GM11168 (cell line): ENCODE measurements around the gene GSTM3.

ENCODE experiments used
- in situ Hi-C: fragments of 300-500 bp; cut with MboI; formaldehyde crosslinking; loops from one replicate; pipeline ENCODE4 v1.12.0; 2022; ENCODE audit warnings: low sequenced_read_pairs; ENCODE audit not compliant: unreplicated experiment

GSTM3 gene

DNA sequence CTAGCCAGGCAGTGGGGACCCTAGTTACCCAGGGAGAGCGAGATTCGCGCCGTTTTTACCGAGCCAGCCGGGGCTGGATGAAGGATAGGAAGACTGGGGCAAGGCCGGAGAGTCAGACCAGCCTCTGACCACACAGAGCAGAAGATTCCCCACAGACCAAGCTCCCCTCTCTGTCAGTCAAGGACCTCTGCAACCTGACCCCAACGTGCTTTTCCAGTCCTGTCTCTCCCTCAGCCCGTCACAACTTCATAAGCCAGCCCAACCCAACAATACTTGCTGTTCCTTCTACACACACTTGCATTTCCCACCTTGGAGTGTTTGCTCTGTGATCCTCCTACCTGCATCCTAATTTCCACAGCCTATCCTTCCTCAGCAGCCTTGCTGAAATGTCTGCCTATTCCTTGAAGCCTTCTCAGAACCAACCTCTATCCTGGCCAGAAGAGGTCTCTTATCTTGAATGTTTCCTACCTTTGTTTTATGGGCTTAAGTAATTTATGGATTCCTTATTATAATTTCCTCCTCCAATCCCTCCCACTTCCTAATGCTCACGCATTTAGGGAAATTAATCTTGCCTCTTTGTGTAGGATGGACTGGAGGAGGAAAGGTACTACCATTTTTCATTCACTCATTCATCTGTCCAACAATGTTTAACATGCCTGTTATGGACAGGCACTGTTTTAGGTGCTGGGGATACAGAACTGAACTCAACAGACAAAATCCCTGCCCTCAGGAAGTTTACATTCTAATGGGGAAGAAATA is at the start of gene GSTM3:
Gene GSTM3, minus strand, starts transcription at position 424 of the 759 bp plus-strand sequence. CDS start 751 bp downstream, outside the sequence.
- in situ Hi-C loops, result no loop called here

DNA sequence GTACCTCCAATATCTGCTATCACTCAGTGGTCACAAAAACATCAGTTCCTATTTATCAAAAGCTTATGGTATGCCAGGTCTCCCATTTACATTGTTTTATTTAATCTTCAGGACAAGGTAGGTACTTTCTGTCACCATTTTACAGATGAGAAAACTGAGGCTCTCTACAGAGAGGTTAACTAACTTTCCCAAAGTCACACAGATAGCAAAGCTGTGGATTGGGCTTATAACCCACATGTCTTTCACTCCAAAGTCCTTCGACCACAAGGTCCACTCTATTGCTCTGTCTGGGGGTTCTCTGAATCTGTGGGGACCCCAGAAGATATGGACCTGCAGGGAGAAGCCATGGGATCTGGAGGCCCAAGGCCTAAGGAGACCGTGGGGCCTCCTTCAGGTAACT is 49.5 kb upstream of the GSTM3 start:
- in situ Hi-C loops, result no loop called here

DNA sequence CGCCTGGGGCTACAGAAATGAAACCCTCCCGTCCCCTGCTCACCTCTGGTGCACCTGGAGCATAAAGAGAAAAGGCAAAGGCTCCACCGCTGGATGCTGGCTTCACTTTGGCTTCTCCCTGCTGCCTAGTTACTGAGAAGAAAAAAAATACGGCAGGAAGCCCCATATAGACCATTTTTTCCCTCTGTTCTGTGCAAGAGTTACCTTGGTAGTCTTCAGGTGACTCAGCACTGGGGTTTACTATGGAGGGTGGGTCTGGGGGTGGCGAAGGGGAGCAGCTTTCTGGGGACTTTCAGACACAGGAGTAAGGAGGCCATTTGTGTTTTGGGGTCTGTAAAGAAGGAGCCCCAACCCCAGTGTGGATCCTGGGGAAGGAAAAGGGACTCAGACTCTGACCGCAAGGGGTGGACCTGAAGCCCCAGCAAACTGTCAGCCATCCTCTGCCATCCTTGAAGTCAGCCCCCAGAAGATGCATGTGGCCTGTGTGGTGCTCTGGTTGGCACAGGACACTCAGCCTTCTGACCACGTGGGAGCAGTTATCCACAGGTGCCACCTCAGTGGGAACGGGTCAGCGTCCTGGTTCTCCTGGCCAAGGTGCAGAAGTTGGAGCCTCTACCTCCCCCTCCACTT is 48.8 kb upstream of the GSTM3 start:
- in situ Hi-C loops, result no loop called here

DNA sequence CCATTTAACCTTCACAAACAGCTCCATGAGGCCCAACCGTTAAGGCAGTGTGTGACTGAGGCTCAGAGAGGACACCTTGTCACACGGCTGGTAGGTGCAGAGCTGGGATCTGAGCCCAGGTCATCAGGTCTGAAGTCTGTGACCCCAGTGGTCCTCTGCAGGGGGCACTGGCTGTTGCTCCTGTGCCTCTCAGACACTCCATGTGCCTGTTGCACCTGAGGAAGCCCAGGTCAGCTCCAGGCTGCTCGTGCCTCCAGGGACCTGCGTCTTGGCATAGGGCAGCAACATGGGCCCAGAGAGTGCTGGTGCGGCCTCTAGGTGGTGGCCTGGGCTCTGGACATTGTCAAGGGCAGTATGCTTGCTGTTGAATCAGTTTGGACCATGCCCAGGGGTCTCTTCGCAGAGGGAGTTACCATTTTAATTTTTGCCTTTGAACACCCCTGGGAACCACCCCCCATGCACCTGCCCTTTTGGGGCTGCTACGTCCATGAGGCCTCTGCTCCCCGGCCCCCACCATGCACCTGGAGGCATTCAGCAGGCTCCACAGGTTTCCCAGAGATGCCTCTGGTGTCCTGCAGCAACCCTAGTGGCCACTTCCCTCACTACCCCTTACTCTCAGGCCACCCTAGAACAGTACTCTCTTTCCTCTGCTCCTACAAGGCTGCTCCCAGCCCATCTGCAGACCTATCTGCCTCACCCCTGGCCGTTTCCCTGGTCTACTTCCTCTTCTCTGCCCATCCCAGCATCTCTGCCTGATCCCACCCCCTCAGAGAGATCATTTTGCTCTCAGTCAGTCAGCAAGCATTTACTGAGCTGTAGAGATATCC is 48.1 kb upstream of the GSTM3 start:
- in situ Hi-C loops, result no loop called here

DNA sequence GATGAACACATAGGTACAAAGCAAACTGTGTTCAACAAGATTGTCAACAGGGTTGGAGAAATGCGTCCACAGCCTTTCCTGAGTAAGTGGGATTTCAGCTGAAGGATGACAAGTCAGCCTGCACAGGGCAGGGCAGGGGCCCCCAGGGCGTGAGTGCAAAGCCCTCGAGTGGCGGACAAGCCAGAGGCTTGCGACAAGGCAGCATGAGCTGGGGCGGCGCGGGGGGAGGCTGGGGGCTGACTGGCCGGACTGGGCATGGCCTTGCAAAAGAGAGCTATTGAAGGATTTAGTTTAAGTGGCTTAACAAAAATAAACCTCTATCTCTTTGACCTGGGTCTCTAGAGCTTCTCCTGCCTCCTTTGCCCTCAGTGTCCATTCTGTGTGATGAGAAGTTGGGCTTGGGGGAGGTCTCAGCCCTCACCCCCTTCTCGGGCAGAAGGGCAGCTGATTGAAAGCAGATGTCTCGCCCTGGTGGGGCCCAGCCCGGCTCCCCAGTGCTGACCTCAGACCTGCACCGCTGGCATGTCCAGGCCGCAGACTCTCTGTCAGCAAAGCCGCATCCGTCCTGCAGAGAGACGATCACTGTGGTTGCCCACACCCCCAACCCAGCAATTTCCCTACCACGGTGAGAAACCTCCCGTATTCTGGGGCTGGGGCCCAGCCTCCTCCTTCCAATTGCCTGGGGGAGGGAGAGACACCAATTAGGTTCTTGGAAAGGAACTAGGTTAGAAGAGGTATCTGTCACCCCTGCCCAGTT is 47.2 kb upstream of the GSTM3 start:
- in situ Hi-C loops, result no loop called here

DNA sequence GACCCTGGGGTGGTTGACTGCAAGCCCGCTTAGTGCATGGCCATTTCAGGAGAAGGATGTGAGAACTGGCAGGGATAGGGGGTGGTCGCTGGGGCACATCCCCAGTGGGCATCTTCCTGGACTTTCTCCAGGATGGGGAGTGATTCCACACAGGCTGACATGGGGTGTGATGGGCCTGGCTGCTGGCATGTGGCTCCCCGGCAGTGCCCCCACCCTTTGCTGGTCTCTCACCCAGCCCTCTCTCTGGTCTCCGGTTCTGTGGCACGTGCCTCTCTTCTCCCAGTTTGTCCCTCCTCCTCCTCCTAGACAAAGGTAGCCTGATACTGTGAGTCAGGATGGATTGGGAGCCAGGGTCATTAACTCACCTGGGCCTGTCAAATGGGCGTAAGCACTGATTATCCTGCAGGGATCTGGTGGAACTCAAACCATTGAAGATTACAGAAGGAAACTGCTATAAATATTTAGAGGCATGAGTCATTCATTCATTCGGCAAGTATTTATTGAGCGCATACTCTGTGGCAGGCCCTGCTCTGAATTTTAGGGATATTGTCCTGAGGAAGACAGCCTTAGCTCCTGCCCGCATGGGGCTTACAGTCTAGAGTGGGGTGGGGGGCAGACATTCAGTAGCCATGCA is 46.5 kb upstream of the GSTM3 start:
- in situ Hi-C loops, result no loop called here

DNA sequence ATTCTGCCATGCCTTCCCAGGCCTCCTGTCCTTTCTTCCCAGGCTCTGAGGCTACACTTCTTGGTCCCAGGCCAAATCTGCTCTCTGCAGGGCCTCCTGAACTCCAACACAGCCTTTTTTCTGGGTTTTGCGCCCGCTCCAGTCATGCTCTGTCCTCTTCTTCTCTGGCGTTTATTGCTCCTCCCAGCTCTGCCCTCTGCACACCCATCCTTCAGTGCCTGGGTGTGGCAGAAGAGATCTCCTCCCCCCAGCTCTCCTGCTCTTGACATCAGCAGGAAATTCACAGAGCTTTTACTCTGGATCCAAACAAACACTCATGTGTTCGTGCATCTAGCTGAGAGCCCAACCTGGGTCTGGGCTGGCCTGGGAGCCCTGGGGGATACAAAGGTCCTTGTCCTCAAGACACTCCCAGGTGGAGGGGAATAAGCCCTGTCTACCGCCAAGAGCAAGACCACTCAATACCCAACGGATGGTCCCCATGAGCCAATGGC is 45.7 kb upstream of the GSTM3 start:
- in situ Hi-C loops, result no loop called here

DNA sequence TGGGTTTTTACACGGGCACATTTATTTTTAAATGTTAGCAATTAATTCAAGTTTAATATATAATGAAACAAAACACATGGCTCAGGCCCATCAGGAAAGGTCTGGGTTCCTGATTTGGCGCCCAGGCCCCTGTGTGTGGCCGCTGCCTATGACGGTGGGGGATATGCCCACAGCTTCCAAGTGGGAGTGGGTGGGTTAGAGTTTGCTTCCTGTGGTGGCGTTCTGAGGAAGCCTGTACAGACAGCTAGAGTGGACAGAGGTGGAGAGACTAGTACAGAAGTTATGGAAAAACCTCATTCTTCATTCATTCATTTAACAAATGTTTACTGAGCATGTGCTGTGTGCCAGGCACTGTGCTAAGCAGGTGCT is 45.3 kb upstream of the GSTM3 start:
- in situ Hi-C loops, result no loop called here

DNA sequence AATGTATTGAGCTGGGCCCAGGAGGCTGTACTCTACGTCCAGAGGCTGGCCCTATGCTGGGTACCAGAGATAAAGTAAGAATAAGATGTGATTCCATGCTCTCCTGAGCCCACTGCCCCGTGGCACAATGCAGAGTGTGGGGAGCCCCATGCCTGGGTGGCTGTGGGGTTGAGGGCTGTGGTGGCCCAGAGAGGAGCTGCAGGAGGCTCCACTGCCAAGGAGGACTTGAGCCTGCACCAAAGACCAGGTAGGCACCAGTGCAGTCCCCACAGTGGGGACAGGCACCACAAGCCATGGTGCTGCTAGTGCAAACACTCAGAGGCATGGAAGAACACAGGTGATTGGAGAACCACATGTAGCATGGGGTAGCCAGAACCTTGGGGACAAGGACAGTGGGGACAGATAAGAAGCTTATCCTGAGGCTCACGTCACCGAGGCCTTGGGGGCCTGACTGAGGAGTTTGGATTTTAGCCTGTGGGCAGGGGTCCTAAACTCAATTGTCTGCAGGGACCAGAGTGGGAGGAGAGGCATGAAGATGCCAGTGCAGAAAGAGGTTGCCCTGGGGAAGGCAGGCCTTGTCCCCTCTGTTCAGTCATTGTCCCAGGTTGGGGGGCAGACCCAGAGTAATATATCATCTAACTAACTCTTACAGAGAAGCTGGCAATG is 44.7 kb upstream of the GSTM3 start:
- in situ Hi-C loops, result no loop called here

DNA sequence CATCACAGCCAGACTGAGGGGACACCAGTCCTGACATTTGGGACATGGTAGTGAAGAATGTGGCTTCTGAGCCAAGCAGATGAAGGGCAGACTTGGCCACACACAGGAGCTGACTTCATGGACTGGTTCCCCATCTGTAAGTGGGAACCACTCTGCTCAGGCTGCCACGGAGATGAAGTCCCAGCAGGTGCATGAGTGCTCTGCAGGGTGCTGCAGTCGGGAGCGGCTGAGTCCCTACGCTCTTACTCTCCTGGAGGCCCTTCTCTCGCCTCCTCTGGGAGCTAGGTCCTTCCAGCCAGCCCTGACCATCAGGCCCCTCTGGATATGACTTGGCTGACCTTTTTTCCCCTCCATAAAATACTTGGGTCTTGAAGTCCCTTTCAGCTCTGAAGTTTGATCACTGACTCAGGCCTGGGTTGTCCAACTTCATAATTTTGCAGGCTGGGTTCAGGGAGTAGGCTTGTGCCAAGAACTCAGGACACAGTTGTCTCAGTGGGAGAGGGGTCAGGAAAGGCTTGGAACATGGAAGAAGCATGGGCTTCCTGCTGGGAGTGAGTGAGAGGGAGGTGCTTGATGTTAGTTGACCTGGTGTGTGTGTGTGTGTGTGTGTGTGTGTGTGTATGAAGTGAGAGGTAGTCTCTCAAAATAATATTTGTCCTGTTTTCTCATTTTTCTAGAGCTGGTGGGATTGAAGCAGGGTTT is 43.9 kb upstream of the GSTM3 start:
- in situ Hi-C loops, result no loop called here

DNA sequence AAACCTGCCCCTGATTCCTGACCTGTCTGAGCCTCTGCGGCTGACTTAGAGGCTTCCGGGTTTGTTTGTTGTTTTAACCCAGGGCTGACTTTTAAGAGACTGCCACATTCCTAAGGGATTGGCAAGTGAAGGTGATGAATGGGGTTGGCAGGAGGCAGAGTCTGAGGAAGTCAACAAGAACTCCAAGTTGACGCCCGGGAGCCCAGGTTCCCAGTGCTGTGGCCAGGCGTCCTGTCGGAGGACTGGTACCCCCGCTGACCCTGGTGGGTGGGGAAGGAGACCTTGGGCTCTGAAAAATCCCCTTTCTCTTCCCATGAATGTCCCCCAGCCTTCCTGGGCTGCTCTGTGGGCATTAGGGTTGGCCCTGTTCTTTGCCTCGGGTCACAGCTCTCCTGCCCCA is 42.6 kb upstream of the GSTM3 start:
- in situ Hi-C loops, result no loop called here

DNA sequence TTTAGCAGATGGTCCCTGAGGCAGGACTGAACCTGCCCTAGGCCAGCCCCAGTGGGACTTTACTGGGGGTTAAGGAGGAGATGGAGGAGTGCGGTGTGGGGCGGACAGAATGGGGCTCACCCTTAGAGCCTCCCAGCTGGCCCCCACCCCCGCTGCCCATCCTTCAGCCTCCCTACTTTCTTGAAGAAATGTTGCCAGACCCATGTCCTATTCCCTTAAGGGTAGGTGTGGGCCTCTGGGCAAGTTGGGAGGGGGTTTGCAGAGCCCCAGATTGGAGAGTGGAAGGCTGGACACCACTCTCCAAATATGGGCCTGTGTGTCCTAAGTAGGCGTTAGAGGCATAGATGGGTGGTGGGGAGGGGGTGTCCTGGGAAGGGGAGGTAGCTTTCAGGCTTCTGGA is 42.1 kb upstream of the GSTM3 start:
- in situ Hi-C loops, result no loop called here

DNA sequence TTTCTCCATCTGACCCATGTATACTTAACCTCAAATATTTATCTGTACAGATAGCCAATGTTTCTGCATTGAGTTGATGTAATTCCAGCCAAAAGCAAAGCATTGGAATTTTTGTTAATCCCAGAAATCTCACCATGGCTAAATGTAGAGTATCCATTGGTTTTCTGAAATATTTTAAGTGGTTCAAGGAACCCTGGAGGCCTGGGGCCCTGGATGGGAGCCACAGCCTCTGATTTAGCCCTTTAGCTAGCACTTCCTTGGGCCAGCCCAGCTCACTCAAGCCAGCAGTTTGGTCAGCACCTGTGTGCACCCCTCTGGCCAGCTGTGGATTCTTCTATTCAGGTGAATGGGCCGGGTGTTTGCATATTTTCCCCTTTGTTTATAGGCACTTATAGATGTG is 41.7 kb upstream of the GSTM3 start:
- in situ Hi-C loops, result no loop called here

DNA sequence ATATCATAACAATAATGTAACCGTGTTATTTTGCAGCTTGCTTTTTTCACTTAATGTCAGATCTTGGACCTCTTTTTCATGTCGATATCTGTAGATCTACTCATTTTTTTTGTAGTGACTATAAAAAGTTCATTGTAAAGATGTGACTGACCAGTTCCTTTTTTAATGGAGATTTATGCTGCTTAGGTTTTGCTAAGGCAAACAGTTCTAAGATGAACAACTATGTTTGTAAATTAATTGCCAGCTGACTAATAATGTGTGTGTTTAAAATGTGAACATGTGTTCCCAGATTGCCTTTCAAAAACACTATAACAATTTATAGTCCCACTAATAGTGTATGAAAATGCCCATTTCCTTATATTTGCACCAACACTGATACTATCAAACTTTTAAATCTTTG is 41.0 kb upstream of the GSTM3 start:
- in situ Hi-C loops, result no loop called here

DNA sequence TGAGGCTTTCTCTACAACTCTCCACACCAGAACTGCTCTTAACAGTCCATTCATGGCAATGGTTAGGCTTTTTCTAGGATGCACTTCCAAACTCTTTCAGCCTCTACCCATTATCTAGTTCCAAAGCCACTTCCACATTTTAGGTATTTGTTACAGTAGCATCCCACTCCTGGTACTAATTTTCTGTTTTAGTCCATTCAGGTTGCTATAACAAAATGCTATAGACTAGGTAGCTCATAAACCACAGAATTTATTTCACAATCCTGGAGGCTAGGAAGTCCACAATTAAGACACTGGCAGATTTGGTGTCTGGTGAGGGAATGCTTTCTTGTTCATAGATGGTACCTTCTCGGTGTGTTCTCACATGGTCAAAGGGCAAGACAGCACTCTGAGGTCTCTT is 40.1 kb upstream of the GSTM3 start:
- in situ Hi-C loops, result no loop called here

DNA sequence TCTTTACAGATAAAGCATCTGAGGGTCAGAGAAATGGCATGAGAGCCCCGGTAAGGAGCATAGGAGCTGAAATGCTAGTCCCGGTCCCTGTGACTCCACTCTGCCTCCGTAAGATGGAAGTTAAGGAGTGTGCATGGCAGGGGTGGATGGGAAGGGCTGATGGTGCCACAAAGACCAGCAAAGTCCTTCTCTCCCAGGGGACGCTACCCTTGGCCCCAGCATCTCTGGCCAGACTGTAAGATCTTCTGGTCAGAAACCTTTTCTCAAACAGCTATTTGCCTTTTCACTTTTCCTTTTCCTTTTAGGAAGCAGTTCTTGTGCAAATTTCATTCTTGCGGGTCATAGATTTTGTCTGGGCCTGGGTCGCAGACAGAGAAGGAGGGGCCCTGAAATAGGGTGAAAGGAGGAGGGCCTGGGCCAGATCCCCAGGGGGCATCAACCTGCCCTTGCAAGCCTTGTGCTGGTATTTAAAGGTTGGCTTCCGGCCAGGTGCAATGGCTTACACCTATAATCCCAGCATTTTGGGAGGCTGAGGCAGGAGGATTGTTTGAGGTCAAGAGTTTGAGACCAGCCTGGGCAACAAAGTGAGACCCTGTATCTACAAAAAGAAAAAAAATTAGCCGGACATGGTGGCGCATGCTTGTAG is 37.3 kb upstream of the GSTM3 start:
- in situ Hi-C loops, result loop anchor here (10.0 kb wide), 1 partner anchor 233 kb away; the partner anchor contains the start of gene GNAI3

DNA sequence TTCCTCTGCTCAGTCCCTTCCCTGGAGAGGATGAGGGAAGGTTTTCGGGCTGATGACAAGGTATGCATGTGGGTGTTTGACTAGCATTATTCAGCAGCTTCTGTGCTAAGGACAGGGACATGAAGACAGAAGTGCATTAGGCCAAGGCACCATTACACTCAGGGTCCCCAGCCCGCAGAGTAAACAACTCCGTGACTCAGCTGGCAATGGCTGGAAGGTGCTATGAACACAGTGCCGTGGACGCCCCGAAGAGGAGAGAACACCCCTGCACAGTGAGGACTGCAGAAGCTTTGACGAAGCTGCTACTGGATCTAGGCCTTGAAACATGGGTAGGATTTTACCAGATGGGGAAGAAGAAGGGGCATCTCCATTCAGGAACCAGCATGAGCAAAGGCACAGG is 36.6 kb upstream of the GSTM3 start:
- in situ Hi-C loops, result loop anchor here (10.0 kb wide), 1 partner anchor 233 kb away; the partner anchor contains the start of gene GNAI3

DNA sequence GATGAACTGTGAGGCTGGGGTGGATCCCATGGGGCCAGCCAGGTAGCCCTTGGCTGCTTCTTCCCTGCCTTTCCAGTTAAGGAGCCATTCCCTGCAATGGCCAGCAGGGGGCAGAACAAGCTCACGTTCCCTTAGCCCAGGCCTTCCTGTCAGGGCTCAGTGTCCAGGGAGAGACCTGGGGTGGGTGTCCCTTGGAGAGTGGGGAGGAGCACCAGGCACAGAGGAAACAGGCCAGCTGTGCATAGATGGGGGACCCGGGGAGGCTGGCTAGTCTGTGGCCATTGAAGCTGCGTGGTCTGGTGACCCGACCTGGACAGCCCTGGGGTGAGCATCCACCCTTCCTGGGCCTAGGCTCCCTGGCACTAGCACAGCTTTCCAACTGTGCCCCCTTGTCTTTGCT is 36.1 kb upstream of the GSTM3 start:
- in situ Hi-C loops, result loop anchor here (10.0 kb wide), 1 partner anchor 232 kb away; the partner anchor contains the start of gene GNAI3
